ENCODE data around the gene GTF2F2.

Gene GTF2F2

DNA sequence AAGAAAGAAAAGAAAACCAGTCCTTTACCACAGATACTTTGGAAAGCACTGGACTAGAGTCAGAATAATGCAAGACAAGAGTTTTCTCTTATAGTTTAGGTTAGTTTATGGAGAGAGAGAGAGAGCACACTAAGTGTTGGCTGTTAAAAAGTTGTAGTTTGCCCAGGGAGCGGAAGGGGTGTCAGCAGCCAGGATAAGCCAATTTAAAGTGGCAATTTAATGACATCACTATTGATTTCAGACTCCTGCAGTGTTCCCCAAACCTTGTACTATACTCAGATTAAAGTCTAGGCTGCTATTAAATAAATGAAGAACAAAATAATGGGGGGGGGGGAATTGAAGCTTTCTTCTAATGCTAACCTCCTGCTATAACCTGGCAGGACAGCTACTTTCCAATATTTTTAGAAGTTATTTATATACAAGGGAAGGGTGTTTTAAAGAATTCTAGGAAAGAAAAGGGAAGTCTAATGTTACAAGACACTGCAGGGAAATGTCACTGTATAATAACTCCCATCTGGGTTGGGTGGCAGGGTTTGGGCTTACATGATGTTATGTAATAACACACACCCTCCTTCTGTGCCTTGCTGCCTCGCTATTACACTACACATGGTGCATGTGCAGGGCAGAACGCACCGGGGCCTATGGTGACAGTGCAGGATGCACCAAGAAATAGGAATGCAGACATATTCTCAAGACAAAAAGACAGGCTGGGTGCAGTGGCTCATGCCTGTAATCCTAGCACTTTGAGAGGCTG is 200.7 kb downstream of the GTF2F2 start:
- 5% methylated on average over 4 of the region's 4 CpGs for WGBS (ENCODE audit: insufficient coverage)
- ChIA-PET CTCF (interaction anchor here (0.6 to 1.5 kb wide), 5 partner anchors 11 to 197 kb away, joined by 3 to 7 read pairs (median 3); no protein-coding TSS in a partner anchor), POLR2A (no interaction called here)
- DNase-seq: peak in 2 of 3 donors; percentile 42 to 70
- Histone ChIP-seq H3K4me1 (ENCODE audit: control extremely low read depth in 1 of 4, control insufficient read depth in 4 of 4, insufficient read depth in 4 of 4, low read length in 3 of 4) (peaks cover 3 to 35% (median 21%) of the 10 kb centered on the region in 4 experiments), H3K9me3 (ENCODE audit: control extremely low read depth in 1 of 5, control insufficient read depth in 4 of 5, insufficient read depth in 2 of 5, low read depth in 1 of 5, low read length in 4 of 5) (no peaks in the 10 kb centered on the region), H3K27me3 (replicated peaks in 2 of 5; ENCODE audit: control insufficient read depth in 4 of 5, insufficient read depth in 5 of 5, low read length in 4 of 5) (no peaks in the 10 kb centered on the region), H3K36me3 (ENCODE audit: control insufficient read depth in 4 of 4, insufficient read depth in 4 of 4, low read length in 3 of 4) (no peaks in the 10 kb centered on the region), H3K4me3 (ENCODE audit: control insufficient read depth in 1 of 7, extremely low read depth in 1 of 7, insufficient read depth in 4 of 7, low read depth in 2 of 7, low read length in 6 of 7) (no peak overlapping the region), H3K27ac (ENCODE audit: insufficient read depth in 1 of 2, low read depth in 1 of 2, low read length in 2 of 2, poor library complexity in 1 of 2, severe bottlenecking in 2 of 2) (peak overlapping the region in 1 of 2 experiments; percentile 12)

DNA sequence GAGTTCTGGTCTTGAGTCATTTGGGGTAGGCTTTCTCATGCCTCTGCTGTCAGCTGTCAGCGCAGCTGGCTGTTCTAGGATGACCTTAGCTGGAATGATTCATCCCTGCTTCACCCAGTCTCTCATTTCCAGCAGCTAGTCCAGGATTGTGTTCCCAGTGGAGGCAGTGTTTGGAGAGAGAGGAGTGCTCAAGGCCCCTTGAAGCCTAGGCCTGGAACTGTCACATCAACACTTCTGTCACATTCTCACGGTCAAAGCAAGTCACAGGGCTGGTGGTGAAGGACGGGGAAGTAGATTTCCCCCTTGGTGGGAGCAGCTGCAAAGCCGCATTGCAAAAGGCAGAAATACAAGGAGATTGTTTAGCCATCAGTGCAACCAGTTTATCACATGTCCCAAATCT is 205.5 kb downstream of the GTF2F2 start:
- Histone ChIP-seq H3K4me1 (ENCODE audit: control extremely low read depth in 1 of 4, control insufficient read depth in 4 of 4, insufficient read depth in 4 of 4, low read length in 3 of 4) (peaks cover 19 to 74% (median 56%) of the 10 kb centered on the region in 4 experiments), H3K36me3 (ENCODE audit: control insufficient read depth in 4 of 4, insufficient read depth in 4 of 4, low read length in 3 of 4) (no peaks in the 10 kb centered on the region), H3K4me3 (ENCODE audit: control insufficient read depth in 1 of 7, extremely low read depth in 1 of 7, insufficient read depth in 4 of 7, low read depth in 2 of 7, low read length in 6 of 7) (no peak overlapping the region), H3K9me3 (ENCODE audit: control extremely low read depth in 1 of 5, control insufficient read depth in 4 of 5, insufficient read depth in 2 of 5, low read depth in 1 of 5, low read length in 4 of 5) (no peaks in the 10 kb centered on the region), H3K27ac (ENCODE audit: insufficient read depth in 1 of 2, low read depth in 1 of 2, low read length in 2 of 2, poor library complexity in 1 of 2, severe bottlenecking in 2 of 2) (no peak overlapping the region), H3K27me3 (replicated peaks in 2 of 5; ENCODE audit: control insufficient read depth in 4 of 5, insufficient read depth in 5 of 5, low read length in 4 of 5) (no peaks in the 10 kb centered on the region)
- peak in 2 of 3 donors; percentile 64 to 74 for DNase-seq
- ChIA-PET POLR2A (no interaction called here), CTCF (interaction anchor here (0.9 to 3.4 kb wide), 8 partner anchors 9 to 68 kb away, joined by 3 to 14 read pairs (median 4); no protein-coding TSS in a partner anchor)
- WGBS (ENCODE audit: insufficient coverage): 6% methylated on average over 3 of the region's 4 CpGs

DNA sequence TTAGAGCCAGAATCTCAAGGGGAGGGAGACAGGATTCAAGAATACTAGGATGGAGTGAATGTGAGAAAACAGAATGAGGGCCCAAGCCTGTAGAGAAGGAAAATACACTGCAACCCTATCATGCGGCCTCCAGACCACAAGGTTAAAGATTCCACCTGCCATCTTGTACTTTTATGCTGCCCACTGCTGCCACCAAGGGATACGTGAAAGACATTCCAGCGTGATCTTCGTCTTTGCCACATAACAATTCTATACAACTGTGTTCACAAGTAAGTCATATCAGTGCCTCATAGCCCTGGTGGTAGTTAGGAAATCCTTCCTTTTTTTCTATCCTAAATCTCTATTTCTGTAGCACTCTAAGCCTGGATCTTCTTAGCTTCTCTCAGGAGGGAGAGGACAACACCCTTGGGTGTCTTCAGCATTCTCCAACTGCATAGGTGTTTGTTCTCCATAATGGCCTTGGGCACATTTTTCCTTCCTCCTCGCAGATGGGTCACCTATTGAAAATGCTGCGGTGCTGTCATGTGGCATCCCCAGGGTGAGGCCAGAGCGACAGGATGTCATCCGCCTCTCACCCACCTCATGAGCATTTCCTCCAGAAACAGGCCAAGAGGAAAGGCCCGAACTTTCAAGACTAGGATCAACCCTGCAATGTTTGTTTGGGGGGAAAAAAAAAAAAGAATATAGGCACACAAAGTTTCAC is 207.1 kb downstream of the GTF2F2 start:
- 78% methylated on average over 3 of the region's 9 CpGs for WGBS (ENCODE audit: insufficient coverage)
- Histone ChIP-seq H3K27ac (ENCODE audit: insufficient read depth in 1 of 2, low read depth in 1 of 2, low read length in 2 of 2, poor library complexity in 1 of 2, severe bottlenecking in 2 of 2) (no peak overlapping the region), H3K9me3 (ENCODE audit: control extremely low read depth in 1 of 5, control insufficient read depth in 4 of 5, insufficient read depth in 2 of 5, low read depth in 1 of 5, low read length in 4 of 5) (no peaks in the 10 kb centered on the region), H3K4me1 (ENCODE audit: control extremely low read depth in 1 of 4, control insufficient read depth in 4 of 4, insufficient read depth in 4 of 4, low read length in 3 of 4) (peaks cover 31 to 75% (median 60%) of the 10 kb centered on the region in 4 experiments), H3K36me3 (ENCODE audit: control insufficient read depth in 4 of 4, insufficient read depth in 4 of 4, low read length in 3 of 4) (peaks cover 0 to 2% (median 0%) of the 10 kb centered on the region in 4 experiments), H3K4me3 (ENCODE audit: control insufficient read depth in 1 of 7, extremely low read depth in 1 of 7, insufficient read depth in 4 of 7, low read depth in 2 of 7, low read length in 6 of 7) (no peak overlapping the region), H3K27me3 (replicated peaks in 2 of 5; ENCODE audit: control insufficient read depth in 4 of 5, insufficient read depth in 5 of 5, low read length in 4 of 5) (no peaks in the 10 kb centered on the region)
- CTCF ChIA-PET: no interaction called here
- no peak for DNase-seq
- POLR2A ChIA-PET: no interaction called here

DNA sequence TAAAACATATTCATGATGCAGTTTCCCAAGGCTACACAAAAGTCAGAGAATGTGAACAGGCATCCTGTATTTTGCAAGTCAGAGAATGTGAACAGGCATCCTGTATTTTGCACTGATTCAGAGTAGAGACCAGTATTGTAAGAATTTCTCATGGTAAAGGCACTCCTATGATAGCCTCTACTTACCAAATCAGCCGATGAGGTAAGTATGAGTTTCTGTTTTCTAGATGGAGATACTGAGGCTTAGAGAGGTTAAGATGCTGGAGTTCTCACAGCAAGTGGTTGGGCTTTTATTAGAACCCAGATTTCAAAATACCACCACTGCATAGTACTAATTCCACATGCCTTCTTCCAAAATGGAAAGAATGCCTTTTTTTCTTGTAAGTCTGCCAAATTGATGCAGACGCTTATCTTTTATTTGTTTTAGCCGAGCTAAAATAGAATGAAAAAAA is 208.4 kb downstream of the GTF2F2 start:
- ChIA-PET POLR2A (interaction anchor here (0.6 kb wide), 2 partner anchors 10 to 13 kb away, joined by 3 to 6 read pairs; partner anchors contain the start of gene TPT1), CTCF (interaction anchor here (0.6 kb wide), 1 partner anchor 159 kb away, joined by 3 read pairs; no protein-coding TSS in a partner anchor)
- Histone ChIP-seq H3K4me3 (ENCODE audit: control insufficient read depth in 1 of 7, extremely low read depth in 1 of 7, insufficient read depth in 4 of 7, low read depth in 2 of 7, low read length in 6 of 7) (peak overlapping the region in 2 of 7 experiments; percentile 33 to 38), H3K4me1 (ENCODE audit: control extremely low read depth in 1 of 4, control insufficient read depth in 4 of 4, insufficient read depth in 4 of 4, low read length in 3 of 4) (peaks cover 42 to 88% (median 72%) of the 10 kb centered on the region in 4 experiments), H3K36me3 (ENCODE audit: control insufficient read depth in 4 of 4, insufficient read depth in 4 of 4, low read length in 3 of 4) (peaks cover 0 to 10% (median 0%) of the 10 kb centered on the region in 4 experiments), H3K27ac (ENCODE audit: insufficient read depth in 1 of 2, low read depth in 1 of 2, low read length in 2 of 2, poor library complexity in 1 of 2, severe bottlenecking in 2 of 2) (no peak overlapping the region), H3K9me3 (ENCODE audit: control extremely low read depth in 1 of 5, control insufficient read depth in 4 of 5, insufficient read depth in 2 of 5, low read depth in 1 of 5, low read length in 4 of 5) (no peaks in the 10 kb centered on the region), H3K27me3 (replicated peaks in 2 of 5; ENCODE audit: control insufficient read depth in 4 of 5, insufficient read depth in 5 of 5, low read length in 4 of 5) (no peaks in the 10 kb centered on the region)
- no peak for DNase-seq
- WGBS (ENCODE audit: insufficient coverage): 21% methylated on average over 2 of the region's 3 CpGs

DNA sequence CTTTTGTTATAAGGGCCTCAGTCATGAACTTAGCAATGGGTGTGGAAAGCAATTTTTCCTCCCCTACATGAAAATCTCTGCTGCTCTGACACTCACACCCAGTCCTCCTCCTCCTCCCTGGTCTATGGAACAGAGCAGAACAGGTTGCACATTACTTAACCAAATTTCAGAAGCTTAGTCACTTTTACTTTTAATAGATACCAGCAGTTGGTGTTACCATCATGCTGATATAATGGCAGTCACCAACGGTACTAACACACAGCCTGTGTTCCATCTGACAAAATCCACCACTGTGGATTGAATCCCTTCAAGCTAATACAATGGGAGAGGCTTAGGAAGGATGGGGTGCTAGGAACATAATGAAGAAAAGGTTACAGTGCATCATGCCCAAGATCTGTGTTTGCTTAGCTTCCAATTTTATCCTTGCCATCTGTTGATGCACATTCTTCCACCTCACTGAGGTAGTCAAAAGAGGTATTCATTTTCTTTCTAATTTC is 210.9 kb downstream of the GTF2F2 start:
- Histone ChIP-seq H3K27ac (ENCODE audit: insufficient read depth in 1 of 2, low read depth in 1 of 2, low read length in 2 of 2, poor library complexity in 1 of 2, severe bottlenecking in 2 of 2) (no peak overlapping the region), H3K36me3 (ENCODE audit: control insufficient read depth in 4 of 4, insufficient read depth in 4 of 4, low read length in 3 of 4) (peaks cover 0 to 29% (median 5%) of the 10 kb centered on the region in 4 experiments), H3K4me1 (ENCODE audit: control extremely low read depth in 1 of 4, control insufficient read depth in 4 of 4, insufficient read depth in 4 of 4, low read length in 3 of 4) (peaks cover 51 to 97% (median 89%) of the 10 kb centered on the region in 4 experiments), H3K9me3 (ENCODE audit: control extremely low read depth in 1 of 5, control insufficient read depth in 4 of 5, insufficient read depth in 2 of 5, low read depth in 1 of 5, low read length in 4 of 5) (no peaks in the 10 kb centered on the region), H3K4me3 (ENCODE audit: control insufficient read depth in 1 of 7, extremely low read depth in 1 of 7, insufficient read depth in 4 of 7, low read depth in 2 of 7, low read length in 6 of 7) (no peak overlapping the region), H3K27me3 (replicated peaks in 2 of 5; ENCODE audit: control insufficient read depth in 4 of 5, insufficient read depth in 5 of 5, low read length in 4 of 5) (no peaks in the 10 kb centered on the region)
- ChIA-PET CTCF (interaction anchor here (0.9 to 1.7 kb wide), 5 partner anchors 9 to 284 kb away, joined by 3 to 6 read pairs (median 4); no protein-coding TSS in a partner anchor), POLR2A (interaction anchor here (0.6 to 1.9 kb wide), 3 partner anchors 9 to 143 kb away, joined by 5 to 11 read pairs (median 5); no protein-coding TSS in a partner anchor)
- DNase-seq: no peak
- 100% methylated on average over 1 of the region's 1 CpG for WGBS (ENCODE audit: insufficient coverage)

DNA sequence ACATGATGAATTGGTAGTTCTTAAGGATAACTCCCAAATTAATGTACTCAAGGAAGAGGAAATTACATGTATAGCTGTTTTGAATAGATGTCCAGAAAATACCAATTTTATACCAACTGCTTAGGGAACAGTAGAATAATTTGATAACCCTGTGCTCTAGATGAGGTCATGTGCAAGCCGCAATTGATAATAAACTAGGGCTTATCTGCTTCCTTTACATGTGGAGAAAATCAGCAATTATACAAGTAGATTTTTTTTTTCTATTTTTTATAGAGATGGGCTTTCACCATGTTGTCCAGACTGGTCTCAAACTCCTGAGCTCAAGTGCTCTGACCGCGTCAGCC is 211.4 kb downstream of the GTF2F2 start:
- Histone ChIP-seq H3K27ac (ENCODE audit: insufficient read depth in 1 of 2, low read depth in 1 of 2, low read length in 2 of 2, poor library complexity in 1 of 2, severe bottlenecking in 2 of 2) (no peak overlapping the region), H3K4me3 (ENCODE audit: control insufficient read depth in 1 of 7, extremely low read depth in 1 of 7, insufficient read depth in 4 of 7, low read depth in 2 of 7, low read length in 6 of 7) (no peak overlapping the region), H3K36me3 (ENCODE audit: control insufficient read depth in 4 of 4, insufficient read depth in 4 of 4, low read length in 3 of 4) (peaks cover 0 to 34% (median 10%) of the 10 kb centered on the region in 4 experiments), H3K27me3 (replicated peaks in 2 of 5; ENCODE audit: control insufficient read depth in 4 of 5, insufficient read depth in 5 of 5, low read length in 4 of 5) (no peaks in the 10 kb centered on the region), H3K9me3 (ENCODE audit: control extremely low read depth in 1 of 5, control insufficient read depth in 4 of 5, insufficient read depth in 2 of 5, low read depth in 1 of 5, low read length in 4 of 5) (no peaks in the 10 kb centered on the region), H3K4me1 (ENCODE audit: control extremely low read depth in 1 of 4, control insufficient read depth in 4 of 4, insufficient read depth in 4 of 4, low read length in 3 of 4) (peaks cover 51 to 97% (median 93%) of the 10 kb centered on the region in 4 experiments)
- ChIA-PET POLR2A (interaction anchor here (0.6 to 1.0 kb wide), 2 partner anchors 26 to 142 kb away, joined by 5 read pairs; no protein-coding TSS in a partner anchor), CTCF (interaction anchor here (0.9 to 1.7 kb wide), 6 partner anchors 8 to 285 kb away, joined by 3 to 6 read pairs (median 4); no protein-coding TSS in a partner anchor)
- WGBS (ENCODE audit: insufficient coverage): 100% methylated on average over 2 of the region's 3 CpGs
- no peak for DNase-seq

All from common myeloid progenitor, CD34-positive (primary cell).